ENCODE data around the gene FMN1.

DNA sequence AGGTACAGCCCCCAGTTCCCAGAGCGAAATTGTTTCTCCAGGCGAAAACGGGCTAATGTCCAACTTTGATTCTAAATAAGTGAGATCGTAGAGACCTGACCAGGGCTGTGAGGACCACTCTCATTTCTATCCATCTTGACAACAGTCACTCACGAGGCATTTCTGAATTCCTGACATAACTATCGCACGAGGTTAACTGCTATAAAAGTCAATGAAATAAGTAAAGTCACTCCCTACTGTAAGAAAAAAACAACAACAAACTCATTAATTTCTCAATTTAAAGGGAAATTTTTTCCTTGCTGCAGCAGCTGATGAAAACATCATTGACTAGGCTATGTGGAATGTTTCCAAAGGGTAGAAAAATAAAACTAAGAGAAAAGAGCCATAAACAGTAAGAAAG, 407.6 kb downstream of the FMN1 start:
- TF ChIP-seq POLR2A (IDR thresholded peaks at IDR 0.05; ENCODE audit: low read depth, low read length) (no peak), POLR2AphosphoS5 (IDR thresholded peaks at IDR 0.05; ENCODE audit: low read depth, low read length) (no peak)

Measured in GM12892 (cell line).